Measurements from ENCODE around the gene SMARCB1.

The SMARCB1 gene

DNA sequence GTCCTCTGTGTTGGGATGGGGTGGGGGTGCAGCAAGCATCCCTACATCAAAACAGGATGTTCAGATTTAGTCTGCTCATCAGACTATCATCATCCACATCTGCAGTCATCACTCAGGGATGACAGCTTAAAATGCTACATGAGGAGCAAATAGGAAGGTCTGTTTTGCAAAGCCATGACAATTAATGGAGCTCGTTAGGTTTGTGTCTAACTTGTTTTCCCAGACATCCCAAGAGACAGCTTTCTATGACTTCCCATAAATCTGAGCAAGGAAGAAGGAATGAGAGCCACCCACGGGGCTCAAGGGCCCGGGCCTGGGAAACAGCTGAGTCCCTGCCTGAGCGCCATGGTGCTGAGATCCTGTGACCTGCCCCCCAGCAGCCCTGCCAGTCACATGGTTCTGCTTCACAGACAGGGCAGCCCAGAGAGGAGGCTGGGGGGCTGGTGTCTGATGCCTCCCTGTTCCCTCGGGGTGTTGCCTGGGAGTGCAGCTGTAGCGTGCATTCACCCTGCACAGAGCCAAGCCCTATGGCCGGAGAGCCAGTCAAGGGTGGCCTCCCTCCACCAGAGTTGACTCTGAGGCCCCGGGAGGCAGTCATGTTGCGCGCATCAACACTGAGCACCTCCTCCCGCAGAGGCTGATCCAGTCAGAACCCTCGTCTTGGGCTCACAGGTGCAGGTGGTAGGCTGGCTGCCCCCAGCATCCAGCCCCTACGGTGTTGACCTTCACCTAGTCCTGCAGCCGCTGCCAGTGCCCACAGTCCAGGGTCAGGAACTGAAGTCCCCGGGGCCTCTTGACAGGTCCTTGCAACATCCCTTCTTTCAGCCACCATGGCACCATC lies 40.0 kb downstream of the SMARCB1 start:
- FAIRE-seq (no peak), DNase-seq (ENCODE audit: extremely low spot score, insufficient read length, low read depth) (no peak)

DNA sequence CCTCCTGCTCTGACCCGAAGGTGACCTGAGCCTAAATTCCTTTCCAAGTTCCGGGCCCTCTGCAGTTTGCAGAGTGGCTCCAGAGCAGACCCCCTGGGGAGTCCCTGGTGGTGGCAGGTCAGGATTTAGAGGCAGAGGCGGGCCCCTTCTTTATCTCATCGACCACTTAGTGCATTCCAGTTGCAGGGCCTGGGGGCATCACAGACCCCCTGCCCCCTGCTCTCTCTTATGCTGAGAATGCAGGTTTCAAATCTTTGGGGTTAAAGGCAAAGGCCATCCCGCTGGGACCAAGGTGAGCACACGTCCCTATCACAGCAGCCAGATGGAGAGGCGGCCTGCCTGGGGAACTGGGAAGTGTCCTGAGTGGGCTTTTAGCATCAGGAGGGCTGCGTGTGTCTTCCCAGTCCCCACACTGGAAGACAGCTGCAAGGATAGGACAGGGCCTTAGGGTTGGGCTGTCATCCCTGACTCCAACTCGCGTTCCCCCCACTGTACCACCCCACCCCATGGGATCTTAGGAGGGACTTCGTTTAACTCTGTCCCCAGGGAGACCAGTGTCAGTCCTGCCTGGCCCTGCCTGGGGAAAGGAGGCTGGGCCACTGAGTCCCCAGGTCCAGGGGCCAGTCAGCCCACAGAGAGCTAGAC lies 40.7 kb downstream of the SMARCB1 start:
- DNase-seq (ENCODE audit: extremely low spot score, insufficient read length, low read depth) (no peak), FAIRE-seq (no peak)

DNA sequence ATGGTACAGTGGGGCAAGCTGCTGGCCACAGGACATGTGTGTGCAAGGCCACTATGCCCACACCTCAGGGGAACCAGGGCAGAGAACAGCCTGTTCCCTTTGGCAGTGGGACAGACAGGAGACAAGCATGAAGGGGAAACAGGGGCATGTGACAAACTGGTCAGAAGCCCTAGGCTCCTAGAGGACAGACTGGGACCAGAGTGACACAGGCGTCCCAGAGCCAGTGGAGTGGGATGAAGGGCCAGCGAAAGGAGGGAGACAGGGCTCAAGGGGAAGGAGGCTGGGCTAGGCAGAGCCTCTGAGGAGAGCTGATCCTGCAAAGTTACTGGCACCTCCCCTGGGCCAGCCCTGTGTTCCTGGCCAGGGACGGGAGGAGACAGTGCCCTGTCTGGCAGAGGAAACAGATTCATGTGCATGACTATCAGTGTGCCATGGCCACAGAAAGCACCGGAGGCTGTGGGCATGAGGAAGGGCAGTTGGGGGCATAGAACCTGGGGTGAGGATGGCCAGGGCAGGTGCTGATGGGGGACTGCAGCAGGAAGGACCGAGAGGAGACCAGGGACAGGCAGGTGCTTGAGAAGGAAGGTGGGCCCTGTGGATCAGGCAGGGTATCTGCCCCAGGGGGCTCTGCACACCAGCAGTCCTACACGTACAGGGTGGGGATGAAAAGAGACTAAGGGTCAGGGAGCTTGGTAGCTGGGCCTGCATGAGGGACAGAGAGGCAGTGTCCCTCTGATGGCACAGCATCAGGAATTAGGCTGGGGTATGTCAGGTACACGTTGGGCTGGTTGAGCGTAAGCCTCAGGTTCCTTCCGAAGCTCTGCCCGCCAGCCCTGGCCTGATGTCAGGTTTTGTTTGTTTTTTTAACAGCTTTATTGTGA lies 42.3 kb downstream of the SMARCB1 start:
- FAIRE-seq = no peak
- no peak for DNase-seq (ENCODE audit: extremely low spot score, insufficient read length, low read depth)

DNA sequence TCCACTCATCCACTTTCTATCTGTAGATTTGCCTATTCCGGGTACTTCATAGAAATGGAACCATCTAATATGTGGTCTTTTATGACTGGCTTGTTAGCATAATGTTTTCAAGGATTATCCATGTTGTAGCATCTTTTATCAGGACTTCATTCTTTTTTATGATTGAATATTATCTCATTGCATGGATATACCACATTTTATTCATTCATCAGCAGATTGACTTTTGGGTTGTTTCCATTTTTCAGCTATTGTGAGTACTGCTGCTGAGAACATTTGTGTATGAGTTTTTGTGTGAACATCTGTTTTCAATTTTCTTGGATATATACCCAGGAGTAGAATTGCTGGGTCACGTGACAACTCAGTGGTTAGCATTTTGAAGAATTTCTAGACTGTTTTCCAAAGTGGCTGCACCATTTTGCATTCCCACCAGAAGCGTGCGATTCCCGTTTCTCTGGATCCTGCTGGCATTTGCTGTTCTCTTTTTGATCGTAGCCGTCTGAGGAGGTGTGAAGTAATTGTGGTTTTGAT lies 43.1 kb downstream of the SMARCB1 start:
- peak; percentile 69 for FAIRE-seq

DNA sequence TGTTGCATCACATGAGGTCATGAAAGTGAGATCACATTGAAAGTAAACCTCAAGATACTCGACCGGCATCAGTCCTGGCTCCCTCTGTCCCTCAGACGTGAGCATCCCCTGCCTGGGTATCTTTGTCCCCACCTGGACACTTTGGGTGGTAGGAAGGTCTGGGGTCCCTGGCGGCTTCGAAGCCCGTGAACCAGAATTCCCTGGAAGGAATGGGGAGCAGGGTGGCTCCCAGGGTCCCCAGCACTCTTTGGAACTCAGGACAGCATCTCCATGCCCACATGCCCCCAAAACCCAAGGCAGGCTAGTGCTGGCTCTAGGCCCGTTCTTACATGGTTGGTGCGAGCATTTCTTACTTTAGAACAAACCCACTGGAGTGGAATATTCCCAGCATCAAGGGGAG lies 44.5 kb downstream of the SMARCB1 start:
- FAIRE-seq = no peak

More for the DNA sequence above, 43.1 kb downstream of the SMARCB1 start:
- DNase-seq (ENCODE audit: extremely low spot score, insufficient read length, low read depth) = no peak

DNA sequence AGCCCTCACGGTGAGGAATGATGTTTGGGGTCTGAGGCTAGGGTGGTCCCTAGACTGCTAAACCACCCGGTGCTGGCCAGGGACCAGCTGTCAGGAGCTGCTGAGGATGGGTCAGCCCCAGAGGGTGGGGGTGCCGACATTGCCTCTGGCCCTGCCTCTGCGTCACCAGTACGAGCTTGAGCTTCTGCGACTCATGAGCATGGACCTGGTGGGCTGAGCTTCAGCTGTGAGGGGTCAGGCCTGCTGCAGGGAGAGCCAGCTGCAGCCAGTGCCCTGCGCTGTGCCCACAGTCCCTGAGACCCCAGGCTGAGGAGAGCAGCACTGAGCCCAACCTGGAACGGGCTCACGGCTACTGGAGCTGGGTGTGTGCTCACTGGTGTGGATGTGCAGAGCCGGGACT lies 45.0 kb downstream of the SMARCB1 start:
- DNase-seq (ENCODE audit: extremely low spot score, insufficient read length, low read depth) = no peak

More for the DNA sequence above, 44.5 kb downstream of the SMARCB1 start:
- no peak for DNase-seq (ENCODE audit: extremely low spot score, insufficient read length, low read depth)

DNA sequence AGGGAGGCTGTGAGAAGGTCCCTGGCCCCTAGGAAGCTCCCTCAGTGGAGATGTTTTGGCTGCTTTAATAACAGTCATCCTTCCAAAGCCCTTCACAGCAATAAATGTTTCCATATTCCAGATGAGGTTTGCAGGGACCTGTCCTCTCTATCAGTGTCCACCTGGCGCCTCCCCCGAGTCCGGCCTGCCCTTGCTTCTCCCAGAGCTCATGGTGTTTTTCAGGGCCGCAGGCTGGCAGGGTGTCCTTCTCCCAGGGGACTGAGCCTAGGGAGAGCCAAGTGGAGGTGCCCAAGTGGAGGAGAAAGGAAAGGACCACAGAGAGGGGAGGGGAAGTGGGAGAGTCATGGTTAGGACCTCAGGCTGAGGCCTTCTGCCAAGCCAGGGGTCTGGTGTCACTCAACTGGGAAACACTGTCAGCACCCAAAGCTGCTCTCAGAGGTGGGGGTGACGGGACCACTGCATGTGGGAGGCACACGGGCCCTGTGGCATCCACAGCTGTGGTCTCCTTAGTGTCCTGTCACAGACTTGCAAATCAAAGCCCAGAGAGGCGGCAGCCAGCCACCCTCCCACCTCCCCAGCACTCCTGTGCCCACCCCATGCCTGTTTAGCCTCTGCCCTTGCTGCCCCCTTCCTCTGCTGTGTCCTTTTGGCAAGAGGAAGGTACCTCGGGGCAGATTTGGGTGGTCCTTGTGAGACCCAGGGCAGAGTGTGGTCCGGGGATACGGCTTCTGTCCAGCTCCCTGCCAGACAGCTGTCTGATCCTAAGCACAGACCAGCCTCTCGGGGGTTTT lies 45.7 kb downstream of the SMARCB1 start:
- FAIRE-seq (no peak), DNase-seq (ENCODE audit: extremely low spot score, insufficient read length, low read depth) (no peak)

More for the DNA sequence above, 45.0 kb downstream of the SMARCB1 start:
- FAIRE-seq = no peak

DNA sequence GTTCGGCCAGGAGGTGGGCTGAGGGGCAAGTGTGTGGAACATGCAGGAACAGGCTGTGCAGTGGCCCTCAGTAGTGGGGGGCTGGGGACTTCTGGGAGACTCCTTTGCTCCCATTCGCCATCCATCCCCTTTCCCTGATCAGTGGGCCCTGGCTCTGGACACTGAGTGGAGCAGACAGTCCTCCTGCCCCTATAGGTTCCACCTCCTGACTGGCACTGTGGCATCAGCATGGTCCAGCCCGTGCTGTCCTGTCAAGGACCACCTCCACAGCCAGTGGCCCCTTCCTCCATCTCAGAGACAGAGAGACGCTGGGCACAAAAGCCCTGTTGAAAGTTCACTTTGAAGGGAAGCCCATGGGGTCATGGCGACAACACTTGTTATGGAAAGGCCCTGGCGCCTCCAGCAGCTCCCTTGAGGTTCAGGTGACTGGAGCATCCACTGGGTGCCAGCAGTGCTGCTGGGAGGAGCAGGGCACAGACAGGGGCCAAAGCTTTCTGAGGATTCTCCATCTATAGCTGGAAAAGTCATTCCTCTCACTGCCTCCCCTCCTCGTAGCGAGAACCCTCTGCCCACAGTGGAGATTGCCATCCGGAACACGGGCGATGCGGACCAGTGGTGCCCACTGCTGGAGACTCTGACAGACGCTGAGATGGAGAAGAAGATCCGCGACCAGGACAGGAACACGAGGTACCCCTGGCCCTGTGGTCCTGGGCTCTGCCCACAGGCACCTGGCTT lies 46.4 kb downstream of the SMARCB1 start:
- FAIRE-seq = no peak
- no peak for DNase-seq (ENCODE audit: extremely low spot score, insufficient read length, low read depth)

DNA sequence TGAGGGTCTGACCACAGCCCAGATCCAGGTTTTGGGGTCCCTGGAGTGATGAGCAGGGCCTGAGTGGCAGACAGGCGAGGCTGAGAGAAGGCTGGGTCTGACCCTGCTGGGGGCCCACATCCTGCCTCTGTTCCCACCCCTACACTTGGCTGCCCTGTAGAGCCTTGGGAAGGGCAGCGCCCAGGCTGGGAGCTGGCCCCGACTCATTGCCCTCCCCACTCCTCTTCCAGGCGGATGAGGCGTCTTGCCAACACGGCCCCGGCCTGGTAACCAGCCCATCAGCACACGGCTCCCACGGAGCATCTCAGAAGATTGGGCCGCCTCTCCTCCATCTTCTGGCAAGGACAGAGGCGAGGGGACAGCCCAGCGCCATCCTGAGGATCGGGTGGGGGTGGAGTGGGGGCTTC lies 47.1 kb downstream of the SMARCB1 start:
- FAIRE-seq (no peak), DNase-seq (ENCODE audit: extremely low spot score, insufficient read length, low read depth) (no peak)

DNA sequence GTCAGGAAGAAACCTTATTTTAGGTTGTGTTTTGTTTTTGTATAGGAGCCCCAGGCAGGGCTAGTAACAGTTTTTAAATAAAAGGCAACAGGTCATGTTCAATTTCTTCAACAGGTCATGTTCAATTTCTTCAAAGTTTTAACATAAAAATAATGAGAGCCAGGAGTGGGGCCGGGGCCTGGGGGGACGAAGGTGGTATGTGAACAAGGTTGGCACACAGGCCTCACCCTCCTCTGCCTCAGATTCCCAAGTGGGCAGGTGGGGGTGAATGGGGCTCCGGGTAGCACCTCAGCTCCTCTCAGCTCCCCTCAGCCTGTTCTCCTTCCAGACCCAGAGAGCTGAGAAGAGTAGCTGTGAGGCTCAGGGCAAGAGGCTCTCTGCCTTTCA lies 47.6 kb downstream of the SMARCB1 start:
- DNase-seq (ENCODE audit: extremely low spot score, insufficient read length, low read depth) (no peak), FAIRE-seq (no peak)

DNA sequence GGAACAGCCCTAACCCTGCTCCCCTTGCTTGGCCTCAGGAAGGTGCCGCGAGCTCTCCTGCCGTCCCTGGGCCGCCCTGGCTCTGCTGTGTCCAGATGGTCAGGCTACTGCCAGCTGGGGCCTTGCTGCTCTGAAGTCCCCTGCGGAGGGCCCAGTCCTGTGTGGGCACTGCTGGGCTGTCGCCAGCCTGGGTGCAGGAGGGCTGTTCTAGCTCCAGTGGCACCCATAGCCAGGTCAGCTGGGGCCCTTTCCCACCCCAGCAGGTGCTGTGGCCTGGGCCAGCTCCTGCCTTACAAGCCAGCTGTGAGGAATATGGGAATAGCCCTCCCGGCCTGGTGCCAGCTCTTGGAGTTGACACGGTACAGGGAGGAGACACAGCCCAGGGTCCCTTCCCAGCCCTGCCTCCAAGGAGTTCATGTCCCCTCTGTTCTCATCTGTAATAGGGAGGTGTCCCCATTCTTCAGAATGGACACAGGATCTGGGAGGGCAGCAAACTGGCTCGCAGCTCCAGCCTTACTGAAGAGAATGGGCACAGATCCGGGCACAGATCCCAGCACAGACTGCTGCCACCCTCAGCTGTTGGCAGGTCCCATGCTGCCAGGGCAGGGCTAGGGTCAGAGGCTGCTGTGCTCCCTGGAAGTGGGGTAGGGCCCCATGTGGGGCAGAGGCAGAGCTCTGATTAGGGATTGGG lies 48.2 kb downstream of the SMARCB1 start:
- no peak for FAIRE-seq

DNA sequence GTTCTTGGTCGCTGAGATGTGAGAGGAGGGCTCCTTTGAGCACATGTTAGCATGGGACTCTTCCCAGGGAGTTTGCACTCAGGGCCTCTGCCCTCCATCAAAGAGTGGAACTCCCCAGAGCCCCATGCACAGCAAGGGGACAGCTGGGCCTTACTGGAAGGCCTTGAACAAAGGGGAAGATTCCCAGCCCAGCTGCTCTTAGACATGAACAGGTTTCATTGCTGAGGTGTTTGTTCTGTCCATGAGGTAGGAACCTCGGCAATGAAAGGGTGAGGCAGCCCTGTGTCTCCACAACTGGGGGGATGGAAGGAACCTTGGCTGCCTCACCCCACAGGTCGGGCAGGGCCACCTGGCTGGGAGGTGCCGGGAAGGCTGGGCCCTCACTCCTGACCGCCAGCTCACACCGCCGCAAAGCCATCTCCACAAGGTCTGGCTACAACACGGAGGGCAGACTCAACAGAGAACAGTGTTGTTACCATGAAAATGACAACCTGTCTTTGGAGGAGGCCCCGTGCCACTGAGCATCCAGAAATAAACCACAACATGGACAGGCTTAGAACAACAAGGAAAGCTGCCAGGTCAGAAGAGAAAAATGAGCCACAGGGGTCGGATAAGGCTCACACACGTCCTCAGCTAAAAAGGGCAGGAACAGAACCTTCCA lies 48.8 kb downstream of the SMARCB1 start:
- DNase-seq (ENCODE audit: extremely low spot score, insufficient read length, low read depth) (no peak), FAIRE-seq (no peak)

More for the DNA sequence above, 48.2 kb downstream of the SMARCB1 start:
- DNase-seq (ENCODE audit: extremely low spot score, insufficient read length, low read depth) = no peak

DNA sequence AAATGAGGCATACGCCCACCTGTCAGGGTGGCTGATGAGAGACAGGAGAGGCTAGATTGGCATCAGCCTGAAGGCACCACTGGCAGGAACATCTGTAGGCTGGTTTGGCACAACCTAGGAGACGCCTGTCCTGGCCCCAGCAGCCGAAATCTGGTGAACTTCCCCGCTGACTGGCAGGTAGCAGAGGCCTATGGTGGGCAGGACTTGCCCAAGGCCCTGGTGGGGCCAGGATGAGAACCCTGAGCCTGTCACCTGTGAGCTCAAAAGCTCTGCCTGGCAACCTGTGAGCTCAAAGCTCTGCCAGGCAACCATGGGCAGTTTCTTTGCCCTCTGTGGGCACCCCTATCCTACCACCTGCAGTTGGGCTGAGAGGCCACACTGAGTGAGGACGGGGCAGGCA lies 49.5 kb downstream of the SMARCB1 start:
- FAIRE-seq = no peak

DNA sequence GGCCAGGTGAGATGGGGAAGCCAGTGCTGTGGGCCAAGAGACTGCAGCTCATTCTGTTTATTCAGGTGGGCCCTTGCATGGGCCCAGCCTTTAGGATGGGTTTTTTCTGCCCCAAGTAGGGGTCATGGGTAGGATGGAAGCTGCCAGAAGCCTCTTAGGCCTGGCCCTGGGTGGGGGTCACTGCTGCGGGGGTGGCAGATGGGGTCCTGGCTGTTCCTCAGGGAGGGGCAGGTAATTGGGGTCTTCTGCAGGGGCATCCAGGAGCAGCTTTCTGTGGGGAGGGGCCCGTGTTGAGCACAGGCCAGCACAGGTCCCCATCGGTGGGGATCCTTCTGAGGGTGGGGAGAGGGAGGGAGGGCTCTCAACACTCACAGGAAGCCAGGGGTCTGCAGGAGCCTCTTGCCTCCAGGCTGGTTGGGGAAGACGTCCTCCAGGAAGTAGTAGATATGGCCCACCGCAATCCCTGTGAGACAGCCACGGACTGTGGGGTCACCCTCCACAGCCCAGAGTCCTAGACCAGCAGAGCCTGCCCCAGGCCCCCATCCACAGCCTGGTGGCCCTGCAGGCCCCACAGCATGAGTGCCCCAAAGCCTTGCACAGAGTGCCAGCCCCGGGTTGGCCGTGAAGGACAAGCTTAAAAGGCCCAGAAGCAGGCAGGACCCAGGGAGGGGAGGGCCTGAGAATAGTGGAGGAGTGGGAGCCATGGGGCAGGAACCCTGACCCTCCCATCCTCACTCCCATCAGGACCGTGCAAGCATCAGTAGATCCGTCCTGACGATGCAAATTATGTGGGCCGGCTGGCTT lies 50.1 kb downstream of the SMARCB1 start:
- DNase-seq (ENCODE audit: extremely low spot score, insufficient read length, low read depth) = no peak
- FAIRE-seq = no peak

More for the DNA sequence above, 49.5 kb downstream of the SMARCB1 start:
- DNase-seq (ENCODE audit: extremely low spot score, insufficient read length, low read depth) = no peak

DNA sequence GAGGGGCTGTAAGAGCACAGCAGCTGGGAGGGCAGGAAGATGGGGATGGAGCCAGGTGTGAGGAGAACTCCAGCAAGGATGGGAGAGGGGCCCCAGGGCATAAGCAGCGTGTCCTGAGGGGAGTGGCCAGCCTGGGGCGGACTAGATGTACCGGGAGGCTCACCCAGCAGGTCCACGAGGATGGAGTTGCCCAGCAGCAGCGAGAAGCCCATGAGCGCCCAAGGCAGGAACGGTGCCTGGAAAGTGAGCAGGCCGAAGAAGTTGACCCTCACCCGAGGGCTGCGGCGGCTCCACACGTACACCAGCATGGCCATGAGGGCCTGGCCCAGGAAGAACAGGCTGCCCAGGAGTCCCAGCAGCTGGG lies 50.7 kb downstream of the SMARCB1 start:
- no peak for FAIRE-seq
- no peak for DNase-seq (ENCODE audit: extremely low spot score, insufficient read length, low read depth)

DNA sequence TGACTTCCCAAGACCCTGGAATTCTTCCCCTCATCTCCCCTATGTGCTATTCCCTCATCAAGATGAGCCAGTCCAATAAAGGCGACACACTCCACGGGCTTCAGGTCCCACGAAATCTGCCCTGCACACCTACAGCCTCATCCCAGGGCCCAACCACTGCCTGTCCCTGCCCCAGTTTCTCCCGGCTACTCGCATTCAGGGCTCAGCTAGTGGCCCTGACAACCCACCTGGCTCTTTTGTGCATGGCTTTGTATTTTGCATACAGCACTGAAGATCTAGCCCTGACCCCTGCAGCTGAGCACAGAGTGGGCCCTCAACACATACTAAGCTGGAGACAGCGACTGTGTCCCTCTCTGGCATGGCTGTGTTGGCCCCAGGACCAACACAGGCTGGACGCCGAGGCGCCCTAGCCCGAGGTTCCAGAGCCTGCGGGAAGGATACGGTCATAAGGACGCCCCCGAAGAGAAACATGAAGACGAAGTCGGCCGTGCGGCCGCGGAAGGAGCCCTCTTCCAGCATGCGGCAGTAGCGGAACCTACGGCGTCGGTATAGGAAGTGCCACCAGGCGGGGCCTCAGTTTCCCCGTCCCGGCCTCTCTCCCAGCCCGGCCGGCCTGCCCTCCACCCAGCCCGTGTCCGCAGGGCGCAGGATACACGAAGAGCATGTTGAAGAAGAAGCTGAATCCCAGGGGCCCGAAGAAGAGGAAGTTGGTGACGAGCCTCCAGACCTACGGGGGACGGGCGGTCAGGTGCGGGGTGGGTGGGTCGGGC lies 51.3 kb downstream of the SMARCB1 start:
- DNase-seq (ENCODE audit: extremely low spot score, insufficient read length, low read depth) (no peak), FAIRE-seq (peak; percentile 38)

Data from GM18507 (cell line).